ENCODE measurements around the gene ZBTB34.

- no peak for TF ChIP-seq POLR2A (IDR thresholded peaks at IDR 0.05)
- TF ChIP-seq, protein P1, sequence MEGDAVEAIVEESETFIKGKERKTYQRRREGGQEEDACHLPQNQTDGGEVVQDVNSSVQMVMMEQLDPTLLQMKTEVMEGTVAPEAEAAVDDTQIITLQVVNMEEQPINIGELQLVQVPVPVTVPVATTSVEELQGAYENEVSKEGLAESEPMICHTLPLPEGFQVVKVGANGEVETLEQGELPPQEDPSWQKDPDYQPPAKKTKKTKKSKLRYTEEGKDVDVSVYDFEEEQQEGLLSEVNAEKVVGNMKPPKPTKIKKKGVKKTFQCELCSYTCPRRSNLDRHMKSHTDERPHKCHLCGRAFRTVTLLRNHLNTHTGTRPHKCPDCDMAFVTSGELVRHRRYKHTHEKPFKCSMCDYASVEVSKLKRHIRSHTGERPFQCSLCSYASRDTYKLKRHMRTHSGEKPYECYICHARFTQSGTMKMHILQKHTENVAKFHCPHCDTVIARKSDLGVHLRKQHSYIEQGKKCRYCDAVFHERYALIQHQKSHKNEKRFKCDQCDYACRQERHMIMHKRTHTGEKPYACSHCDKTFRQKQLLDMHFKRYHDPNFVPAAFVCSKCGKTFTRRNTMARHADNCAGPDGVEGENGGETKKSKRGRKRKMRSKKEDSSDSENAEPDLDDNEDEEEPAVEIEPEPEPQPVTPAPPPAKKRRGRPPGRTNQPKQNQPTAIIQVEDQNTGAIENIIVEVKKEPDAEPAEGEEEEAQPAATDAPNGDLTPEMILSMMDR (IDR thresholded peaks at IDR 0.05): no peak
Observed at GRCh38 chr9:126915281-126915816, 54.9 kb downstream of the ZBTB34 start.
